ENCODE measurements around the gene OR10A6. TPM values are rescaled to one million over a fixed set of nuclear protein-coding genes. Genes with fewer than 3 reads are reported as not detected.

OR10A6 gene
- total RNA-seq, 1 donor: under 0.01 TPM

DNA sequence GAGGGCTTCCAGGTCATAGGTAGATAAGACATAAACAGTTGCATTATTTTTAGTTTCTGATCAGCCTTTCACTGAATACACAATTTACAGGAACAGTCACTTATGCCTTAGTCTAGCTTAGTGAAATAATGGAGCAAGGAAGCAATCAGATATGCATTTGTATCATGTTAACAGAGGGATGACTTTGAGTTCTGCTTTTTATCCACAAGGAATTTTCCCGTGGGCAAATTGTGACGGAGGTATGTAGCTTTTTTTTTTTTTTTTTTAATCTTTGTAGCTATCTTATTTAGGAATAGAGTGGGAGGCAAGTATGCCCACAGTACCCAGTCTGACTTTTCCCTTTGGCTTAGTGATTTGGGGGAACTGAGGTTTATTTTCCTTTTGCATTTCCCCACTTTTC, 37.6 kb upstream of the OR10A6 start:
- TF ChIP-seq, protein P1, sequence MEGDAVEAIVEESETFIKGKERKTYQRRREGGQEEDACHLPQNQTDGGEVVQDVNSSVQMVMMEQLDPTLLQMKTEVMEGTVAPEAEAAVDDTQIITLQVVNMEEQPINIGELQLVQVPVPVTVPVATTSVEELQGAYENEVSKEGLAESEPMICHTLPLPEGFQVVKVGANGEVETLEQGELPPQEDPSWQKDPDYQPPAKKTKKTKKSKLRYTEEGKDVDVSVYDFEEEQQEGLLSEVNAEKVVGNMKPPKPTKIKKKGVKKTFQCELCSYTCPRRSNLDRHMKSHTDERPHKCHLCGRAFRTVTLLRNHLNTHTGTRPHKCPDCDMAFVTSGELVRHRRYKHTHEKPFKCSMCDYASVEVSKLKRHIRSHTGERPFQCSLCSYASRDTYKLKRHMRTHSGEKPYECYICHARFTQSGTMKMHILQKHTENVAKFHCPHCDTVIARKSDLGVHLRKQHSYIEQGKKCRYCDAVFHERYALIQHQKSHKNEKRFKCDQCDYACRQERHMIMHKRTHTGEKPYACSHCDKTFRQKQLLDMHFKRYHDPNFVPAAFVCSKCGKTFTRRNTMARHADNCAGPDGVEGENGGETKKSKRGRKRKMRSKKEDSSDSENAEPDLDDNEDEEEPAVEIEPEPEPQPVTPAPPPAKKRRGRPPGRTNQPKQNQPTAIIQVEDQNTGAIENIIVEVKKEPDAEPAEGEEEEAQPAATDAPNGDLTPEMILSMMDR (IDR thresholded peaks at IDR 0.05; ENCODE audit: insufficient read depth, low read depth, low read length): no peak
- H3K4me3 ChIP-seq (ENCODE audit: low read depth, low read length): no peak overlapping the region
- no peak for DNase-seq (ENCODE audit: low read depth)

DNA sequence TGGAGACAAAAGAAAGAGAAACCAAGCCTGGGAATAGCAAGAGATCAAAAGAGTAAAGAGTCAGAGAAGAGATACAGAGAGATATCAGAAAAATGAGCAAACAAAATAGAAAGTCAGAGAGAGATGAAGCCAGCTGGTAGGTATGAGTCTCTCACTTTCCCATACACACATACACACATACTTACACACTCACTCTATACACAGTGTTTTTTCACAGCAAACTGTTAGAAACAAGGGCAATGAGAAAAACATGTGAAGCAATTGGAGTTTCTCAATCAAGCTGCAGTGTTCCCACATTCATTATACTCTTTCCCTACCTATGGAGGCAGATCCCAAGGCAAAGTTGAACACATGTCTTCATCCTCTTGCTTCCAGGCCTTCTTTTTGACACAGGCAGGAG, 36.8 kb upstream of the OR10A6 start:
- H3K4me3 ChIP-seq (ENCODE audit: low read depth, low read length): no peak overlapping the region
- TF ChIP-seq, protein P1 (IDR thresholded peaks at IDR 0.05; ENCODE audit: insufficient read depth, low read depth, low read length): no peak
- DNase-seq (ENCODE audit: low read depth): peak; percentile 20

DNA sequence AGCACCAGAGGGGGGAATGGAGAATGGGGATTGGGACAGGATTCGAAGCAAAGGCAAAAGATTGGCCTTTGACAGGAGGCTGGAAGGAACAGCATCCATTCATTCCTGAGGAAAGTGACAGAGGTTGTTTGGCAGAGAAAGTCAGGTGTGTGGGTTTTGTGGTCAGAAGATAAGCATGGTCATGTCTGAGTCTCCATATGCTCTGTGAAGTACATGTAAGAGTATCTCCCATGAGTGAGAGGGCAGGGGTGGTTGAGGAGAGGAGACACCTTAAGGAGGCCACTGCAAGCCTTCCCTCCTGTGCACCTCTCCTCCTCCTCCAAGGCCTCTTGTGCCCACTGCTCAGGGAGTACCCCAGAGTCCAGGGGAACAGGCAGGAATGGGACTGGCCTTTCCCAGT, 36.0 kb upstream of the OR10A6 start:
- TF ChIP-seq, protein P1 (IDR thresholded peaks at IDR 0.05; ENCODE audit: insufficient read depth, low read depth, low read length): no peak
- no peak overlapping the region for H3K4me3 ChIP-seq (ENCODE audit: low read depth, low read length)
- DNase-seq (ENCODE audit: low read depth): no peak

DNA sequence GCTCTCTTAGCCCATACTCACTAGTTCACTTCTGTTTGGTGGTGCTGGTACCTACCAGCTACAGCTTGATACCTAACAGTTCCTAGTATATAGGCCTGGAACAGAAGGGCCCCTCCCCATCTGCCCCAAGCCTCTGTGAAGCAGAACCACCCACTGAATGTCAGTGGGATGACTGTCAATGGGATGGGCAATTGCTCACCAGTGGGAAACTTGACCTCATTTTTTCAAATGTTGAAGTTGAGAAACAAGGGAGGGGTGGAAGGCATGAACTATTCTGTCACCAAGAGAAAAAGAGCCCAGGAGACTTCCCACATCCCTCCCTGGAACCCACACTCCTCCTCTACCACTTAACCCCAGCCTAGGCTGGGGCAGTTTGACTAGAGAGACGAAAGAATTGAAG, 34.3 kb upstream of the OR10A6 start, which contains the start of gene NLRP10:
Gene NLRP10 (minus strand): TSS at position 62 of the 400 bp plus-strand sequence. CDS start 1,952 bp downstream, outside the sequence.
- no peak within 1 kb of the TSS for H3K4me3 ChIP-seq (ENCODE audit: low read depth, low read length)
- peak; percentile 8 for DNase-seq (ENCODE audit: low read depth)
- TF ChIP-seq, protein P1 (IDR thresholded peaks at IDR 0.05; ENCODE audit: insufficient read depth, low read depth, low read length): no peak

DNA sequence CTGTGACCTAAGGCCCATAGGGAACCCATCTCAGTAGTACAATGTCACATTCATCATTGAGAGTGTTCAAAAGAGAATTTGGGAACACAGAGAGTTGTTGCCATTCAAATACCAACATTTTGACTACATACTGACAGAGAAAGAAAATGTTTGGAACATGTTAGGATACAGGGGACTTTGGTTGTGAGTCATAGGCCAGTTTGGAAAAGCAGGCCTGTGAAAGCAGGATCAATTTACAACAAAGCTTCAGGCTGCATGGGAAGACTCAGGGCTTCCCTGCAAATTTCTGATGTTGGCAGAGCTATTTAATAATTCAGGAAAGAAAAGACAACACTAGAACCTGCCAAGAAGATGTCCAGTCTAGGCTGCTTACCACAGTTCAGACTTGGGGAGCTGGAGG, 33.8 kb upstream of the OR10A6 start:
- DNase-seq (ENCODE audit: low read depth): peak; percentile 20
- H3K4me3 ChIP-seq (ENCODE audit: low read depth, low read length): no peak overlapping the region
- TF ChIP-seq, protein P1 (IDR thresholded peaks at IDR 0.05; ENCODE audit: insufficient read depth, low read depth, low read length): no peak

DNA sequence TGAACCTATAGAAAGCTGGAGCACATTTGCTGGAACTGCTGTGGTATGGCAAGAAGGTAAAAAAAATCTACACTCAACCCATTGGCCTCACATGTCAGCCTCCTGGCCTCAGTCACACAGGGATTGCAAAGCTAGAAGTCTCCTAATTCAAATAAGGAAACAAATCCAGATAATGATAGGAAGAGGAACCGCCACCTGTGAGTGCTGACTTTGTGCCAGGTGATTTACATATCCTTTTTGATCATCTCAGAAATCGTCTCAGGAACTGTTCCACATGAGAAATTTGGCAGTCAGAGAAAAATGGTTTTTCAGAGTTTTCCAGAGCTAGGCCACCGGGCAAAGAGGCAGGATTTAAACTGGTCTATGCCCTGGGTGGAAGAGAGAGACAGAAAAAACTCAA, 33.2 kb upstream of the OR10A6 start:
- H3K4me3 ChIP-seq (ENCODE audit: low read depth, low read length): no peak overlapping the region
- TF ChIP-seq, protein P1 (IDR thresholded peaks at IDR 0.05; ENCODE audit: insufficient read depth, low read depth, low read length): no peak
- no peak for DNase-seq (ENCODE audit: low read depth)

DNA sequence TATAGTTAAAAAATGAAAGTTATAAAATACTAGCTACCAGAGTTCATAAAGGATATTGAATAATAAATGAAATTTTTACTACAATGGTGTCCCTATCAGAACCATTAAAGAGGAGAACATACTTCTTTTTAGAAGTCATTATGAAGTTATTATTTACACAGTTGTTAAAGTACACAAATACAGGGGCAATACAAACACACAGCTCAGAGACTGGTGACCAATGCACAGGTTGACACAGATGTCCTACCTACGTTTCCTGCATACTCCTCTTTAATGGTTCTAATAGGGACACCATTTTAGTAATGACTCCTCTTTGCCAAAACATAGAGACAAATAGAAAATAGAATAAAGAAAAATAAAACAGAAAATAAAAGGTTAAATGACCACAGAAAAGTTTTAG, 24.1 kb upstream of the OR10A6 start:
- H3K4me3 ChIP-seq (ENCODE audit: low read depth, low read length): no peak overlapping the region
- DNase-seq (ENCODE audit: low read depth): no peak
- TF ChIP-seq, protein P1 (IDR thresholded peaks at IDR 0.05; ENCODE audit: insufficient read depth, low read depth, low read length): no peak

Data from fibroblast of villous mesenchyme (primary cell).